NCI-H187 treated with DMSO at 0.1 percent for 48 hours (cell line): Measurements from ENCODE around the gene PPIP5K1.
"Not testable (repeated sequence)": the region's sequence is repeated elsewhere in the genome, so short reads cannot be mapped to it uniquely, and the experiment has no call there.

Experiments used
- DNase-seq: peaks from one replicate; lab custom pipeline; 2025; lab: John Stamatoyannopoulos, UW

Gene PPIP5K1

DNA sequence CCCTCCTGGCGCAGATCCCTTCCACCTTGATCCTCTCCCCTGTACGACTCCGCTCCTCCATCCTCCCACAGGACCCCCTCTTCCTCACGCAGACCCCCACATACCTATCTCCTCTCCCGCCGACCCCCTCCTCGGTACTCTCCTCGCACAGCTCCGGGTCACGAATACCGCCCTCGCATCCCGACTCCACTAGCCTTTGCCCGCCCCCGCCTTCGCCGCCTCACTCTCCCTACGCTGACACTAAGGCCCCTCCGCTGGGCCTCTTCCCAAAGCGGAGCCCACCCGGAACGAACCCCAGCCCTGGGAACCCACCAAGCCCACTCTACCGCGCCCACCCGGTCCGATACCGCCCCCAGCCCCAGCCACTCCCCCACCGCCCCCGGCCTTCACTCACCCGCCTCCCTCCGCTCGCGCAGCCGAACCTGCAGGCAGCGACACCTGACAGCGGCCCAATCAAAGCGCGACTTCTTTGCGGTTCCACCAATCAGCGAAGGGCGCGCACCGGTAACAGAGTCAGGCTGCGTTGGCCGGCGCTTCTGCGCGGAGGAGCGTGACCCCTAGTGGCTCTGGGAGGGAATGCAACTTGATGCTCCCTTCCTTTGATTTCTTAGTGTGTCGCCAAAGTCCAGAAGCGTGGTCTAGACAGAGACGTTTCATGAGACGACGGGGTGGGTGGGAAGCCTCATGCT, at the start of gene PPIP5K1:
PPIP5K1 (minus strand) TSS at position 431 of the 689 bp plus-strand sequence. CDS start 5,704 bp downstream, outside the sequence.
- not testable (repeated sequence) for DNase-seq

DNA sequence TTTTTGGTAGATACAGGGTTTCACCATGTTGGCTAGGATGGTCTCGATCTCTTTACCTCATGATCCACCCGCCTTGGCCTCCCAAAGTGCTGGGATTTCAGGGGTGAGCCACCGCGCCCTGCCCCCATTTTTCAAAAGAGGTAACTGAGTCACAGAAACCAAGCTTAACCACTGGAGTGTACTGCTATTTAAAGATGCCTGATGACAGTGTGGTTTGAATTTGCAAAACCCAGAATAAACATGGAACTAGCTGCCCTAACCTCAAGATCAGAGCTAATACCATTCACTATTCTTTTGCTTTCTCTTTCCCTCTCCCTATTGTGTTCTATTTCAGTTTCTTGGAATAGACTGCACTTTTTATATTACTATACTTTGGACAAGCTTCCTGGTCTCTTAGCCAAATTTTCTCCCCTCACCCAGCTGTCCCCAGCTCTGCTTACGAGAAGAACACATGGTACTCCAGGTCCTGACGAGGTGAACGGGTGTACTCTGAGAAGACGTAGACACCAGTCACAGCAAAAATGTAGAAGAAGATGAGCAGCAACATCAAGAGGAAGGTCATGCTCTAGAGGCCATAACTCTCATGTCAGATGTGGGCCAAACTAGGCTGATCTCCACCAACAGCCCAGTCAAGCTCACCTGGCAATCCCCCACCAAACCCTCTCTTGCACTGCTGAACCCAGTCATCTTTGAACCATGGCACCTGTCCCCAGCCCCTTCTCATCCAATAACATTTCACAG, 48.6 kb upstream of the PPIP5K1 start:
- DNase-seq: not testable (repeated sequence)

DNA sequence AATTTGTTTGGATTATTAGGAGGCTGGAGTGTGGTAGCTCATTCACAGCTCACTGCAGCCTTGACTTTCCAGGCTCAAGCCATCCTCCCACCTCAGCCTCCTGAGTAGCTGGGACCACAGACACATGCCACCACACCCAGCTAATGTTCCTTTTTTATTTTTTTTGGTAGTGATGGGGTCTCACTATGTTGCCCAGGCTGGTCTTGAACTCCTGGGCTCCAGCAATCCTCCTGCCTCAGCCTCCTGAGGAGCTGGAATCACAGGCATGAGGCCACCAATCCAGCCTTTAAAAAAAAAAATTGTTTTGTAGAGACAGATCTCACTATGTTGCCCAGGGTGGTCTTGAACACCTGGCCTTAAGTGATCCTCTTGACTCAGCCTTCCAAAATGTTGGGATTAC, 36.9 kb upstream of the PPIP5K1 start:
- not testable (repeated sequence) for DNase-seq

DNA sequence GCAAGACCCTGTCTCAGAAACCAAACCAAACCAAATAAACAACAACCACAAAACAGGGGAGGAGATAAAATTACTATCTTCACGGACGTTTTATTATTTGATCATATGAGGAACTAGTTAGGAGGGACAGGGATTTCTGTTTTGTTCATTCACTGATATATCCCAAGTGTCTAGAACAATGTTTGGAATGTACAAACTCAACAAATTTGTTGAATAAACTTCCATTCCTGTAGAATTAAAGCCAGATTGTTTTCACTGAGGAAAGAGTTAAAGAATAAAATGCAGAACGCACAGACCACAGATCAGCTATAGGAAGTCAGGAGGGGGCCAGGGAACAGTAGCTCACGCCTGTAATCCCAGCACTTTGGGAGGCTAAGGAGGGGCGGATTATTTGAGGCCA, 35.1 kb upstream of the PPIP5K1 start:
- DNase-seq: no peak

DNA sequence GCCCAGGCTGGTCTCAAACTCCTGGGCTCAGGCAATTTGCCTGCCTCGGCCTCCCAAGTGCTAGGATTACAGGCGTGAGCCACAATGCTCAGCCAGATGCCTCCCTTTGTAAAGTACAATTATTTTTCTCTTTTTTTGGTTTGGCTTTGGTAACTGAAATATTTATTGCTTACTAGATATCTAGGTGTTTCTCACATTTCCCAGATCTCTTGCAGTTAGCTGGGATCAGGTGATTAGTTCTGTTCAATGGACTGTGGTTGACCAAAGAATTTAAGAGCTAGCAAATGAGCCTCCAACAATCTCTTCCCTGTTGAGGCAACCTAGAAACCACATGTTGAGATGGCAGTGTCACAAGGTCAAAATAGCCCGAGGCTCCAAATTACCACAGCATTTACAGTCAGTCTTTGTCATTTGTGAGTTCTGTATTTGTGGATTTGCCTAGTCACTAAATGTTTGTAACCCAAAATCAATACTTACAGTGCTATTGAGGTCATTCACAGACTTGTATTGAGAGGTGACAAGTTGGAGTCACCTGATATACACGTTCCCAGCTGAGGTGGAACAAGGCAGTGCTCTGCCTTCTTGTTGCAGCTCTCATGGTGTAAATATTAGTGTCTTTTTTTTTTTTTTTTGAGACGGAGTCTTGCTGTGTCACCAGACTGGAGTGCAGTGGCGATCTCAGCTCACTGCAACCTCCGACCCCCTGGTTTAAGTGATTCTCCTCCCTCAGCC, 32.2 kb upstream of the PPIP5K1 start:
- not testable (repeated sequence) for DNase-seq

DNA sequence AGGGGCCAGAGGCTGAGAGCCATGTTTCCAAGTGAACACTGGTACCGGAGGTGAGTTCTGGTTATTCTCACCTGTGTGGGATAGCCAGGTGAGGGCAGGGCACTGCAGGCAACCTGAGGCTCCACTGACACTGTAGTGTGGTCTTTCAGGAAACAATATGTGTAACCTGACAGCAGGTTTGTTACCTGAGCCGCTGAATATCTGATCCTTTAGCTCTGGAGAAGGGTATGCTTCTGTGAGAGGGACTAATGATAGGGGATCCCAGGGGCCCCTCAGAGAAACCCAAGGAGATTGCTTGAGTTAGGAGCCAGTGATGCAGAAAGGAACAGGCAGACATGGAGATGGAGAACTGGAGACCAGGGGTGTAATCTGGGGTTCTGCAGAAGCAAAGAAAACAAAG, 28.7 kb upstream of the PPIP5K1 start, which contains the start of gene STRC:
STRC (minus strand) TSS at position 101 of the 400 bp plus-strand sequence; CDS start at position 23, 78 bp downstream.
- not testable (repeated sequence) for DNase-seq

DNA sequence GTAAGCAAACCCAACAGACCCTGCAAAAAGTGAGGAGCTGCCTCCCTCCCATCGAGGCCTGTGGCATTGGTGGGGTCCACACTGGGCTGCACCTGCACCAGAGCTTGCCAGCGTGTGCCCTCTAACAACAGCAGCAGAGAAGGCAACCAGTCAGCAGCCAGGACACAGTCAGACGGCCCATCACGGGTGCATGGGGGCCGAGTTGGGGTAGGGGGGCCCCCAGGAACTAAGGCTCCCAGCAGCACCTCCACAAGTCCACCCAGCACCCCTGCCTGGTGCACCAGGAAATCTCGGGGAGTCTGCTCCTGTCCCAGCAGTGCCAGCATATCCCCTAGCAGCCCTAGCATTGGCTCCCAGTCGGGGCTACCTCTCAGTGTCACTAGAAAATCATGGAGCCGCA, 27.7 kb upstream of the PPIP5K1 start:
- not testable (repeated sequence) for DNase-seq

DNA sequence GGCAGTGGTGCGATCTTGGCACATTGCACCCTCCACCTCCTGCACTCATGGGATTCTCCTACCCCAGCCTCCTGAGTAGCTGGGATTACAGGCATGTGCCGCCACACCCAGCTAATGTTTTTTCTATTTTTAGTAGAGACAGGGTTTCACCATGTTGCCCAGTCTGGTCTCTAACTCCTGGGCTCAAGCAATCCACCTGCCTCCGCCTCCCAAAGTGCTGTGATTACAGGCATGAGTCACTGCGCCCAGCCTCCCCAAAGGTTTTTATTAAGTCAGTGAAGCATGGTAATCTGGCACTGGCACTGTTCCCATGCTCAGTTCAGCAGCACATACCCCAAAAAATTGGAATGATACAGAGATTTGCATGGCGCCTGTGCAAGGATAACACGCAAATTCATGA, 12.2 kb upstream of the PPIP5K1 start:
- DNase-seq: not testable (repeated sequence)

DNA sequence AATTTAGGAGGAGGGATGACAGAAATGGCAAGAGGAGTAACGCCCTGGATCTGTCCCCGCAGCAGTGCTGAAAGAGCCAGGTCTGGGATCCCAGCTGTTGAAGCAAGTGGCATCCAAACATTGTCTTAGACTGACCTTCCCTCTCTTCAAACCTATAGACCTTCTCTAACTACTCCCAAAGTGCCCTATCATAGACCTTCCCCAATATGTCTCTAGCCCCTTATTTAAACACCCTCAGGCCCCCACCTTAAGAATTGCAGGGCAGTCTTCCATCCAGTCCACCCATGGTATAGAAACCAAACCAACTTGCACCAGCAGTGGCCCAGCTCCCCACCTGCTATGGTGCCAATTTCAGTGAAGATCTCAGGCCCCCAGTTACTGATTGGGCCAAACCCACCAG, 10.2 kb upstream of the PPIP5K1 start:
- not testable (repeated sequence) for DNase-seq

DNA sequence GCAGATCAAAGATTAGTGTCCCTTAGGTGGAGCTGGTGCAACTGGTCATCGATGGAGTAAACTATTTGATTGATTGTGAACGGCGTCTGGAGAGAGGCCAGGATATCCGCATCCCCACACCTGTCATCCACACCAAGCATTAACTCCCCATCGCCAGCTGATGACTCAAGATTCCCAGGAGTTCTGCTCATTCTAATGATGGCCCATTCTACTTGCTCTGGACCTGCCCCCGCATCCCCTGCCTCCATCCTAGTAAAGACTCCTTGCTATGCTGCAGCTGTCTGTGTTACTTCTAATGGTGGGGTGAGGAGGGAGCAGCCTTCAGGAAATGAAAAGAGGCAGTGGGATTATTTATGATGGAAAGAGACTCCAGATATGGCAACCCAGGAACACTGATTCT, 9.1 kb upstream of the PPIP5K1 start:
- not testable (repeated sequence) for DNase-seq

DNA sequence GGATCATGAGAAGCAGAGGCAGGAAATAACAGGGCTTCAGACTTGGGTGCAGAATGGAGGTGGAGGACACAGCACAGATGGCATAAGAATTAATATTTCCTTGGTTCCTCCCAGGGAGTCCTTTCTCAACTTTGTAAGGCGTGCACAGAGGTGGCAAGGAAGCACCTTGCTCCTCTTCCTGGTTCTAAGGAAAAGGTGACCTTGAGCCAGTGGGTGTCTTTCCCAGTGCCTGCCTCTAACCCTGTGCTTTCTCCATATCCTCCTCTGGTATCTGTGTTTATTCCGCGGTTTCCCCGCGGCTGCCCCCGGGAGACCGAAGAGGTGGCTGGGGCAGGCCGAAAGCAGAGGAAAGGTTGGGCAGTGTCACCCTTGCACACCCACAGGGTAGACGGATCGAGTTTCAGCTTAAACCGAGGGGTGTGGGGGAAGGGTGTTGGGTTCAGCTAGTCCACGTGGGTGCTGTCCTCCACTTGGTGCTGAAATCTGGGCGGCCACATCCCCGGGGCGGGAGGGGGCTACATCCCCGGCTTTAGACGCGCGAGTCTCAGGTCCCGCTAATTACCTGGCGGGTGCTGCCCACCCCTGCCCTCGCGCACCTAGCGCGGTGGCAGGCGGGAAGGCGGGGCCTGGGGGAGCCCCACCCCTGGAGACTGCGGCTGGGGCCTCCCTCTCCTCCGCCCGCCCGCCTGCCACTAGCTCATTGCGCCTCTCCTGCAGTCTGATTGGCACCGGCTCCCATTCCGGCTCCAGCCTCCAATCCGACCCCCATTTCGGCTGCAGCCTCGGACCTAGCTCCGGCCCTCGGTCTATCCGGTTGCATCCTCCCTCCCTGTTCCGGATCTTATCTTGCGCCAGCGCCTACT, 3.6 kb upstream of the PPIP5K1 start, which contains the start of gene CKMT1B:
CKMT1B (plus strand) TSS at position 700 of the 863 bp plus-strand sequence. CDS start 192 bp downstream, outside the sequence.
- DNase-seq: not testable (repeated sequence)

DNA sequence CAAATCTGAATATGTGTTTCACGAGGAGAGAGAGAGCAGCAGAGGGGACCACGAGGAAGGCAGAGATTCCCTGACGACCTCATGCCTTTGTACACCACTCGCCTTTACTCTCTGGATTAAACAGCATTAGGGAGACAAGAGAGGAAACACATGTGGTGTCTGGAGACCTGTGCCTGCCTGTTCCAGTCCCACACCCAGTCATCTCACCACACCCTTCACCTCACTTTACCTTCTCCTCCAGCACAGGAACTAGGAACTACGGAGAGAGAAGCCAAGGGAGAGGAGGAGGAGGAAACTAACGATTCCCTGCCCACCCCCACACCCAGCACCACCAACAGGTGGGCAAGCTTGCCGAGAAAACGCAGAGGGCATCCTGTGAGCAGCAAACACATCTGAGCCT, 2.8 kb upstream of the PPIP5K1 start:
- not testable (repeated sequence) for DNase-seq

DNA sequence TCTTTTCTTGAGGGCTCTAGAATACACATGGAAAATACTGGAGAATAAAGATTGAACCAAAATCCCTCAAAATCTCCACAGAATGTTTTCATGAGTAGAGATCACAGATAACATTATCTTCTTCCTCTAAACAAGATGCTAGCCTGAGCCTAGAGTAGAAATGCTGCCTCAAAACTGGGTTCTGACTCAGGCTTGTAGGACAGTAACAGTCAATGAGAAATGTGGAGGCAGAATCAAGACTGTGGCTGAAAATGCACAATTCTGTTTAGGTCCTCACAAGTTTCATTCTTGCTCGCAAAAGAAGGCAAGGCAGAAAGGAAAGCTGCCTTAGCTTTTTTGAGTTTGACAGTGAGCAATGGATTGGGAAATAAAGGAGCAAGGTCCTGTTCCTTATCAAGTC, 15.4 kb downstream of the PPIP5K1 start:
- DNase-seq: not testable (repeated sequence)

DNA sequence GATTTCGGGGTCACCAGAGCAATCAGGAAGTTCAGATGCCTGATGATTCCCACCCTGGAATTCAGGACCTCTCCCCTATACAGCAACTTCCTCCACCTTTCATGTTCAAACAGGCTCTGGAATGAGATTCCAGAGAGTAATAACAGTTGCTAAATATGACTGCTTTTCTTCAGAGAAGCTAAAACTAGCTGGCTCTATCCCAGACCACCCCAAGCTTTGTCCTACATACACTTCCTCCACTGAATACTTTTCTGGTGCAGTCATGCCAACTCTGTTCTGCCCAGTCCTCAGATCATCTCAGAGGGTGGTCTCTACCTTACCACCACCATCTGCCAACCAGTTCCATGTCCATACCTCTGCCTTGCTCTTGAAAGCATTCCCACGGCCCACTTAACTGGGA, 23.4 kb downstream of the PPIP5K1 start:
- DNase-seq: not testable (repeated sequence)

DNA sequence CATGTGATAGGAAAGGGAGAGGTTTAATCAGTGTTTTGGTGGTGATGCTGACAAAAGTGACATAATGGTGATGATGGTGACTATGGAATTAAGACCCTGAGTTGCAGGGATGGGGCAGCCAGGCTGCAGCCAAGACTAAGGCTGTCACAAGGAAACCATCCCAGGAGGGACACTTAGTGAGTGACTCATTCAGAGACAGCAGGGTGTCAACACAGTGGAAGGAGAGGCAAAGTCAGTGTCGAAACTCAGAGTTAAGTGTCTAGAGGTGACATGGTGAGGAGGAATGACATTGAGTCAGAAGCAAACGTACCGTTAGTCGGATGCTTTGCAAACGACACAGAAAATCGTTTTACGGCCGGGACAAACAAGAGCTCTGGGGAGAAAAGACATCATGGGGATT, 26.2 kb downstream of the PPIP5K1 start:
- DNase-seq: not testable (repeated sequence)

DNA sequence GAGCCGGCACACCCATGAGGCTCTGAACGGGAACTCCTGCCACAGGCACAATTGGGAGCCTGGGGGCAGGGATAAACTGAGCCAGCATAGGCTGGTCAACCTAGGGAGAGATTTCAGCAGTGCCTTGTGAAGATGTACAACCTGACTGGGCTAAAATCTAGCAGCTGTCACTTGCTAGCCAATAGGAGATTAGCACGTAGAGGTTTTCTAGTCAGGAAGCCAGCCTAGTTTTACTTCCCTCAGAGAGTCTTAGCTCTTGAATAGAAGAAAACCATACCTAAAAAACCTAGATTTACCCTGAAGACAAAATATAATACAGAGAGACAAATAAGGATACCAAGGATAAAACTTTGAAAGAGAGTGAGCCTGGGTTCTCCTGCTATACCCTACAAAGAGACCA, 27.3 kb downstream of the PPIP5K1 start:
- DNase-seq: not testable (repeated sequence)

DNA sequence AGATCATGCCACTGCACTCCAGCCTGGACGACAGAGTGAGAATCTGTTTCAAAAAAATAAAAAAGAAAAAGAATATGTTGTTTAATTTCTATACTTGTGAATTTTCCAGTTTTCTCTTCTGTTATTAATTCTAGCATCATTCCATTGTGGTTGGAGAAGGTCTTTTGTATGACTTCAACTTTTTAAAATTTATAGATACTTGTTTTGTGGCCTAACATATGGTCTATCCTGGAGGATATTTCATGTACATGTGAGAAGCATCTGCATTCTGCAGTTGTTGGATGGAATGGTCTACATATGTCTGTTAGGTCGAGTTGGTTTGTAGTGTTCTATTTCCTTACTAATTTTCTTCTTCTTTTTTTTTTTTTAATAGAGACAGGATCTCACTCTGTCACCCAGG, 37.0 kb downstream of the PPIP5K1 start:
- DNase-seq: no peak

DNA sequence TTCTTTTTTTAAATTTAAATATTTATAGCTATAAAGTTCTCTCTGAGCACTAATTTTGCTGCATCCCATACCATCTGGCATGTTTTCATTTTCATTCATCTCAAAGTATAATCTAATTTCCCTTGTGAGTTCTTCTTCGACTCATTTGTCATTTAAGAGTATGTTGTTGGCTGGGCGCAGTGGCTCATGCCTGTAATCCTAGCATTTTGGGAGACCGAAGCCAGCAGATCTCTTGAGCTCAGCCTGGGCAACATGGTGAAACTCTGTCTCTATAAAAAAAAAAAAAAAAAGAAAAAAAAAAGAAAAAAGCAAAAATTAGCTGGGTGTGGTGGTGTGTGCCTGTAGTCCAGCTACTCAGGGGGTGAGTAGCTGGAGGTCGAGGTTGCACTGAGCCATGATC, 37.8 kb downstream of the PPIP5K1 start:
- no peak for DNase-seq

DNA sequence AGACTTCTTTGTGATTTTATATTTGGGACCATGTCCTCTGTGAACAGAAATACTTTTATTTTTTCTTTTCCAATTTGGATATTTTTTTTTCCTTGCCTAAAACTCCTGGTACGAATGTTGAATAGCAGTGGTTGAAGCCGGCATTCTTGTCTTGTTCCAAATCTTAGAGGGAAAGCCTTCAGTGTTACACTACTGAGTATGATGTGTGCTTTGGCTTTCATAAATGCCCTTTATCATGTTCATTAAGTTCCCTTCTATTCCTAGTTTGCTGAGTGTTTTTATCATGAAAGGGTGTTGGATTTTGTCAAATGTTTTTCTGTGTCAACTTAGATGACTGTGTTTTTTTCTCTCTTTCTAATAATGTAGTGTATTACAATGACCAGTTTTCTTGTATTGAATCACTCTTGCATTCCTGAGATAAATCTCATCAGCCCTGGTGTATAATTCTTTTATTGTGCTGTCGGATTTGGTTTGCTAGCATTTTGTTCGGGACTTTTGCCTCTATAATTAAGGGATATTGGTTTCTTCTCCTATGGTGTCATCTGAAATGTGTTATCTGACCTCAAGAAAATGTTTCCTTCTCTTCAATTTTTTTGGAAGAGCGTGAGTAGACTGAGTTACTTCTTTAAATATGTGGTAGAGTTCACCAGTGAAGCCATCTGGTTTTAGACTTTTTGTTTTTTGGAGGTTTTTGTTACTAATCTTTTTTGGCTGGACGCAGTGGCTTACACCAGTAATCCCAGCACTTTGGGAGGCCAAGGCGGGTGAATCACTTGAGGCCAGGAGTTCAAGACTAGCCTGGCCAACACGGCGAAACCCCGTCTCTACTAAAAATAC, 39.3 kb downstream of the PPIP5K1 start:
- DNase-seq: no peak

DNA sequence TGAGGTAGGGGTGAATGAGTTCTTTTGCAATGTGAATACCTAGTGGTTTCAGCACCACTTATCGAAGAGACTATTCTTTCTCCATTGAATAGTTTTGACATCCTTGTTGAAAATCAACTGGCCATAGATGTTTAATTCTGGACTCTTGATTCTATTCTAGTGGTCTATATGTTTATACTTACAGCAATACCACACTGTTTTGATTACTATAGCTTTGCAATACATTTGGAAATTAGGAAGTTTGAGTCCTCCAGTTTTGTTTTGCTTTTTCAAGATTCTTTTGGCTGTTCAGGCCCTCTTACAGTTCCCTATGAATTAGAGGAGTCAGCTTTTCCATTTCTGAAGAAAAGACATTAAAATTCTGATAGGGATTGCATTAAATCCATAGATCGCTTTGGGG, 42.5 kb downstream of the PPIP5K1 start:
- DNase-seq: no peak

DNA sequence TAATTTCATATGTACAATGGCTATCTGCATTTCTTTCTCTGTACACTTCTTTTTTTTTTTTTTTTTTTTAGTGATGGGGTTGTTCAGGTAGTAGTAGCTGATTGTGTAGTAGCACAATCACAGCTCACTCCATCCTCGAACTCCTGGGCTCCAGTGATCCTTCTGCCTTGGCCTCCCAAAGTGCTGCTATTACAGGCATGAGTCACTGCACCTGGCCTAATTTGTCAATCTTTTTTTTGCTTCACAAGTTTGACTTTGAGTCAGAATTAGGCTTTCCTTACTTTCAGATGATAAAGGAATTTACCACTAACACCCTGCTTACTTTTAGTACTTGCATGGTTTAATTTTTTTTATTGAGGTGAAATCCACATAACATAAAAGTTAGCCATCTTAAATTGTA, 44.6 kb downstream of the PPIP5K1 start:
- no peak for DNase-seq
